GM18867 (cell line): ENCODE results near the gene PRR5L.

Source experiments
- ATAC-seq: cut with Tn5 transposase; IDR thresholded peaks from one replicate; pipeline ENCODE4 v1.9.1; 2021; ENCODE audit warnings: mild to moderate bottlenecking, moderate library complexity; ENCODE audit not compliant: unreplicated experiment

Gene PRR5L

DNA sequence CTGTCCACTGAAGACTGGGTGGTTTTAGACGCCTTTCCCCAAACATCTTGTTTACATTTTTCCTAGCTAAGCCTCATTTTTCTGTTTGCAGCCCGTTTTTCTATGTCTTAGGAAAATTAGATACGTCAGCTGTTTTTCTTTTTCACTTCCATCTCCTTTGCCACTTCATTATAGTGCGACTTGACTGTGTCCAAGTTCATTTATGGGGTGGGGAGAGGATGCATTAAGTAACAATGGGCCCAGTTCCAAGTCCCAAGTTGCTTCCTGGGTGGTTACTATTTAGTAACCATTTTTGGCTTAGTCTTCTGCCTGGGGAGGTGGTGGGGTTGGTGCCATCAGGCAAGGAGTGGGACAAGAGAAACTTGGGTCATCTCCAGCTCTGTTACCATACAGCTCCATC, 131.0 kb downstream of the PRR5L start:
- no peak for ATAC-seq

DNA sequence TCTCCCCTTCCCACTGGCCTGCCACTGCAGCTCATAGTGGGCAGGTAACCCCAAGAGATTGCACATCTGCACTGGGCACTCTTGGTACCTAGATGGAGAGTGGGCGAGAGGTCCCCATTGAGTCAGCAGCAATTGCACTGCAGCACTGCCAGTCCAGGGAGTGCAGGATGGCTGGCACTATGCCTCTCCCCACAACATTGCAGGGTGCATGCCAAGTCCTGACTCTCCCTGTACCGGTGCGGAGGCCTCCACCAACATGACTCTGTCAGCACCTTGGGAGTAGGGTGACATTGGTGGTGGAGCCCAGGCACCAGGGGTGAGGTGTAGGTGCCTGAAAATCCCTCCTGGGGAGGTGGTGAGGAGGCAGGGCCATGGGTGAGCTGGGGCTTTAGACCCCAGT, 131.8 kb downstream of the PRR5L start:
- ATAC-seq: no peak

DNA sequence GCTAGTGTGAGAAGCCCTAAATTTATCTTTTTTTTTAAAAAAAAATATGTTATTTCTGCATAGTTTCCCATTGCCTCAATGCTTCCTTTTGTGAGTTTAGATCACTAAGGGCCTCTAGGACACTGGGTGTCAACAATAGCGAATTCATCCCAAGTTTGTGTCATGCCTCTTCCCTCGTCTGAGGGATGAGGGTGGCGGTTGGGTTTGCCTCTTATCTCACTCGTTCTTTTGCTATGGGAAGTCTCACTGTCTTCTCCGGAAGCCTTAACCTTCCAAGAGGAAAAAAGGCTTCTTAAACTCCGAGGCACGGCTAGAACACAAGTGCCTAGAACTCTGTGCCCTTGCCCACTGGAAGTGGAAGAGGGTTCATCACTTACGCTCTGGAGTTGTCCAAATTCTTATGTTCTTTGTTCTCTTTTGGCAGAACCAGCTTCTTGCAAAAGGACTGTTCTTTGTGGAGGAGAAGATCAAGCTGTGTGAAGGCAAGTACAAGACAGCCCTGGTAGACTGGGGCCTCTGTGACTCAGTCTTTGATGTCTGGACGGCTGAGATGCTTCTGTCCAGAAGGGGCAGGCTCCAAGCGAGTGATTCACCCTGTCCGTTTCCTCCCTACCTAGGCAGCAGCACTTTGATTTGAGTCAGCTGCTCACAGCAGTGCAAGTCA, 135.5 kb downstream of the PRR5L start:
- no peak for ATAC-seq

DNA sequence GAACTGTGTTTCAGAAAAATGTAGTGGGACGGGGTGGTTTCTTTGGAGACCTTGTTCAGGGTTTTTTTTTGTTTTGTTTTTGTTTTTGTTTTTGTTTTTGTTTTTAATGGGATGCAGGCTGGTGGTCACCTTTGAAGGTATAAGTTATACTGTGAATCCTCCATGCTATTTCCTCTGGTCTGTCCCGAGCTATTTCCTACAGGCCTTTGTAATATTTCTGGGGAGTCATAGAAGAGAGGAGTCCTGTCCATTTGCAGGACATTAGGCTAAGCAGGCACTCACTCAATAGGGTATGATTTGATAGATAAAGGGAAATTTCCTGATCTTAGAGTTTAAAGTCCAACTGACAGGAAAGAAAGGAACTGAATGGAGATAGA, 136.0 kb downstream of the PRR5L start:
- no peak for ATAC-seq

DNA sequence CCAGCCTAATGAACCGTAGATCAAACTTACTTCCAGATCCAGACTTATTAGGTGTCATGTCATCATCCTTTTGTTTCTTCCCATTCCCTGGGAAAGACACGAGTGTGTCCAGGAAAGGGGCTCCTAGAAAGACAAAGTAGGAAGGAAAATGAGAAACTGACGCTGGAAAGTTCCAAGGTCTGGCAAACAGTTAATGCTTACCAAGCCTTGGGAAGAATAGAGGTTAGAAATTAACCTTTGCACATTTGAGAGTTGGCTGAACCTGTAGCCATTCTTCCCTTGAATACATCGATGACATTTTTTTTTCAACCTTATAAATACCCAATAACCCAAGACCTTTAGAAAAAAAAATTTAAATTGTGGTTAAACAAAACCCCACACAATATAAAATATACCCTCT, 136.7 kb downstream of the PRR5L start:
- no peak for ATAC-seq

DNA sequence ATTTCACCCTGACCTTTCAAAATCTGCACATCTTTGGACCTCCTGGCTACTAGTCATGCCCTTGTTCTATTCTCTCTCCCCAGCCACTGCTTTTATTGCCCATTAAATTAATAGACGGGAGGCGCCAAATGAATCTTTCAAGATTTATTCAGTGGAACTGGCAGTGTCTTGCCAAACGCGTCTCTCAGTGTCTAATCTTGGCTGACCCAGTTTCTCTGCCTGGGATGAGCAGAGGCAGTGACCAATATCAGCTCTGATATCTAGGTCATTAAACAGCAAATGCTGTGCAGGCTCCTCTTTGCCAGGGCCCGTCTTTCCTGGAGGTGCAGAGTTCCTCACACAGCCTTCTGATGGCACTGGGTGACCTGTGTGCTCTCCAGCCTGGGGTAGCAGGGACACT, 140.0 kb downstream of the PRR5L start:
- no peak for ATAC-seq

DNA sequence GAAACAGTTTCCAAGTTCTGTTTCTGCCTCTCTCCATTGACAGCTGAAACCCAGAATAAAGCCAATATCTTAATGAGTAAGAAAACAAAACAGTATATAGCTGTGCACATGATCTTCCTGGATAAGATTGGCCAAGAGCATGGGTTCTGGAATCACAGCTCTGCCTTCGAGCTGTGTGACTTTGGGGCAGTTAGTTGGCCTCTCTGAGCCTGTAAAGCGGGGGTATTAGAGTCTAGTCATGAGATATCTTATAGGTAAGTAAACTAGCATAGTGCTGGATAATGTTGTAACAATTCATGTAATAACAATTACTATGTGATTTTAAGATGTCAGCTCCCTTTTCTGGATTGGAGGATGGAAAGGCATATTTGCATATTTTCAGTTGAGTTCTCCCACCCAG, 140.5 kb downstream of the PRR5L start:
- ATAC-seq: no peak

DNA sequence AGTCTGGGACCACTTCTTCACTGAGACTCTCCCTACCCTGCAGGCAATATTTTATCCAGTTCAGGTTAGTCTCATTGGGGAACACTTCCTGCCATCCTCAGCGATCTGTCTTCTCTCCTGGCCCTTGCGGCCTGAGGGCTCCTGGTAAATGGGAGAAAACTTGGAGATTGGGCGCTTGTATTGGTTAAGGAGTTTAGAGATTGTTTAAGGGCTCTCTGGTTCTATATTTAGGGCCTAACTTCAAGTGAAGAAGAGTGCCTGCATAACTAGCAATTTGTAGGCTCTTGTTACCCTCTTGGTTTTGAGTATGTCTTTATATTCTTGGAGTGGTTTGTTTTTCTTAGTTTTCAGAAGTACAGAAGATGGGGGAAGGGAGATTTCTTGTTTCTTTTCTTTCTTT, 141.3 kb downstream of the PRR5L start:
- ATAC-seq: no peak

DNA sequence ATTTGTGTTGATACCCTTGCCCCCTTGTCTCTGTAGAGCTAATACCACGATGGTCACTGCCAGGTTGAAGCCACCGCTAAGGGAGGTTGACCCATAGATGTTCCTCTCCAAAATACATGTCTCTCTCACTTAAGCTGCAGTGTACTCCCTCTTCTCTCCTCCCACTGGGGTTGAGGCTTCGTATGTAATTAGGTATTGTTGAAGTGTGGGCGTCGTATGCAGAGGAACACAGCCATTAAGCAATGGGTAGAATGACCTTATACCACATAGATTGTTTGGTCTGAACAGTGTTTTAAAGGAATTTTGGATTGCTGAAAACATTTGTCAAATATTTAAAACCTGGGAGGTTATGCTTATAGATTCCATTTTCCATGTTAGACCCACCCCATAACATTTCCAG, 142.0 kb downstream of the PRR5L start:
- no peak for ATAC-seq

DNA sequence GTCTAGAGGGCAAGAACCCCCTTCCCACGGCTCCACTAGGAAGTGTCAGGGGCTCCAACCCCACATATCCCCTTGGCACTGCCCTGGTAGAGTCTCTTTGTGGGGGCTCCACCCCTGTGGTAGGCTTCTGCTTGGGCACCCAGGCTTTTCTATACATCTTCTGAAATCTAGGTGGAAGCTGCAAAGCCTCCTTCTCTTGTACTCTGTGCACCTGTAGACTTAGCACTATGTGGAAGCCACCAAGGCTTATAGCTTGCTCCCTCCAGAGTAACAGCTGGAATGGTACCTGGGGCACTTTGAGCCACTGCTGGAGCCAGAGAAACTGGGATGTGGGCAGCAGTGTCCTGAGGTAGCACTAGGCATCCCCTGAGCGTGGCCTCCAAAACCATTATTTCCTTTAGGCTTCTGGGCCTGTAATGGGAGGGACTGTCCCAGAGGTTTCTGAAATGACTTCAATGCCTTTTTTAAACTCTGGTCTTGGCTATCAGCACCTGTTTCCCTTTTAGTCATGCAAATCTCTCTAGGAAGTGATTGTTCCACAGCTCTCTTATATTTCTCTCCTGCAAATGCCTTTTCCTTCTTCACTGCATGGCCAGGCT, 145.6 kb downstream of the PRR5L start:
- ATAC-seq: peak; percentile 85

DNA sequence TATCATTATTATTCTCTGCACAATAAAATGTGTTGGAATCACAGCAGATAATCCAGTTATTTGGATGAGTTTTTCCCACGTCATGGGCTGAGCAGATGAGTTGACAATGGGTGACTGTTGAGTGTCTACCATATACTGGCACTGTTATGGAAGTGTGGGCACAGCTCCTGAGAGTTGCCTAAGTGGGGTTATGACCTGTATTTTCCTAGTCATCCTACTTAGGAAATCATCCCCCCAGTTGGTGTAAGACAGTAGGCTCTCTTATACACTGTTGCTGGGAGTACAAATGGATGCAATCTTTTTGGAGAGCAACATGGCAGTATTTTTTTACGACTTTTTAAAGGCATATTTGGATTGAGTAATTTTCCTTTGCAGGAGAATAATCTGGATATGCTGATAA, 147.6 kb downstream of the PRR5L start:
- no peak for ATAC-seq

DNA sequence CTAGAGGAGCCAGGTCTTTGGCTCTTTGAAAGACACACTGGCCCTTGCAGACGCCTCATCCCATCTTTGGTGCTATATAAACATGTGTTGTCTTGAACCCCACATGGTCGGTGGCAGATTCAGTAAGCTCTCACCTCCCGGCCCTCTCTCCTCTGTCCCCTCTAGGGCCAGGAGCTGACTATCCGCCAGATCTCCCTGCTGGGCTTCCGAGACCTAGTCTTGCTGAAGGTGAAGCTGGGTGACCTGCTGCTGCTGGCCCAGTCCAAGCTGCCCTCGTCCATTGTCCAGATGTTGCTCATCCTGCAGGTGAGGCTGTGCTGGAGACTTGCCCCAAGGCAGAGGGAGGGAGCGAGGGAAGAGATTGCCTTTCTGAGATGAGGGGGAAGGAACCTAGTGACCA, 150.0 kb downstream of the PRR5L start:
- ATAC-seq: no peak

DNA sequence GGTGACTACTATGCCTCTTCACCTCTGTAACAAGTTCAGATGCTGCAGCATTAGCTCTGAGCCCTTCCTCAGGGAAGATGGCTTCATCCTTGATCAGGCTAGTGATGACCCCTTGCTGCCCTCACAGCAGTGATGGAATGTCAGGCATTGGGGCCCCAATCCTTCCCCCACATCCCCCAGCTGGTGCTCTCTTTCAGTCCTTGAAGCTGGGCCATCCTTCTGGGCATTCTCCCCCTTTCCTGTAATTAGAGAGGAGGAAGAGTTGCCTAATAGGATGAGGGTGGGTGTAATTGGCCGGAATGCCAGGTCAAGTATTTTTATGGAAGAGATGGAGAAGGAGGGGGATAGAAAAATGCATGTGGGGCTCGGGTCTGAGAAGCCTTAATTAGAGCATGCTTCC, 151.4 kb downstream of the PRR5L start:
- no peak for ATAC-seq

DNA sequence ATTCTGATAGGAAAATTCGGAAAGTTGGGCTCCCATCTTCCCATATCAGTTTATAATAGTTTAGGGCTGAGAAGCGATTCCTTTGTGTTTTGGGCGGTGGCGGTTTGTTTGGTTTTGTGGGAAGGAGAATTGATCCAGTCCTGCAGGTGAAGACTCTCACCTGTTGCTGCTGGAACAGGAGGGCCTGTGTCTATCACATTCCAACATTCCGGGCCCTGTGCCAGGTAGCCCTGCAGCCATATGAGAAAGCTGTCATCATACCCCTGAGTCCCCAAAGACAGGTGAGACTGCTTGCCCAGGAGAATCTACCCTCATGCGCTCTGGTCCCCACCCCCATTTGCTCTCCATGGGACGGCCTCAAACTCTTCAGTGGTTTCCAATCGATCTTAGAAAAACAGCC, 151.9 kb downstream of the PRR5L start:
- ATAC-seq: no peak

DNA sequence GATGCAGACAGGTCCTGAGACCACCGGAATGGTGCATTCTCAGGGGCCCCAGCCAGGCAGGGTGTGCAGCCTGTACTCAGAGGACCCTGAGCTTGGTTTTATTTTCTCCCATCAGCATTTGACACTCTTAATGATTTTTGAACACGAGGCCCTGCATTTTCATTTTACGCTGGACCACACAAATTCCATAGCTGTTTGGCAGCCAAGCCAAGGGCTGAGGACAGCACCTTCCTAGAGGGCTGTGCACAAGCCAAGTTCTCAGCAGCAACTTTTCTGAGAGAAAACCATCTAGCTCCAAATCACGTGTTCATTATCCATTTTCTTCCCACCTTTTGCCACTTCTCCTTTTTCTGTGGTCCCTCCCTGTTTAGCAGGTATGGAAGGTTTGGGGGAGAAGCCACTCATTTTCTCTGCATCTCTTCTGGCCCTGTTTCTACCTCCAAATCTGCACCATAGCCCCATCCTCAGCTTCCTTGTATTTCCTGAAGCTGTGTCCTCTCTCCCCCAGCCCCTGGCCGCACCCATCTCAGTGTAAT, 153.5 kb downstream of the PRR5L start:
- no peak for ATAC-seq

DNA sequence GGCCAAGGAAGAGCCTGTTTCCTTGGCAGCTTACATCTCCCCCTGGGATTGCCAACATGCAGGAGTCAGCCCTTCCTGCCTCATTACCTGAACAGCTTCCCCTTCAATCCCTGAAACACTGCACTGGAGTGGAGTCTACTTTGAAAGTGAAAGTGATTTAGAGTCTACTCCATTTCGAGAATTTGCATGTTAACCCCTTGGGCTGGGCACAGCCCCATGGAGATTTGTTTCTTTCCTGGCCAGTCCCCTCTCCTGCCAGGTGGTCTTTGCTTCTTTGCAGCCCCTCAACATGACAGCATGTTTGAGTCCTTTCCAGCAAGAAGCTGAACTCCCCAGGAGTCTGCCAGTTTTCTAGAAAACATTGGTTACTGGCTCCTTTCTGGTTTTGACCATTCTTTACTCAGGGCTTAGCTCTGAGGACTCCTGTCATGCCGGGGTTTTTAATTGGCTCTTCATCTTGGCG, 154.1 kb downstream of the PRR5L start:
- peak; percentile 60 for ATAC-seq

DNA sequence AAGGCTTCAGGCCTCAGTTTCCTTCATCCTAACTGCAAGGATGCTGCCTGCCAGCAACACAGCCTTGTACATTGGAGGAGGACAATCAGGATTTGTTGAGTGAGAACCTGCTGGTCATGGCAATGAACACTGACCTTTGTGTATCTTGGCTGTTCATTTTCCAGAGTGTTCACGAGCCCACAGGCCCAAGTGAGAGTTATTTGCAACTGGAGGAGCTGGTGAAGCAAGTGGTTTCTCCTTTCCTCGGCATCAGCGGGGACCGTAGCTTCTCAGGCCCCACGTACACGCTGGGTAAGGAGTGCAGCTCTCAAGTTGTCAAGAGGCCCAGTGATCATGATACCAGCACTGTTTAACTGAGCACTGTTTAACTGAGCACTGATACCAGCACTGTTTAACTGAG, 155.0 kb downstream of the PRR5L start:
- ATAC-seq: no peak

DNA sequence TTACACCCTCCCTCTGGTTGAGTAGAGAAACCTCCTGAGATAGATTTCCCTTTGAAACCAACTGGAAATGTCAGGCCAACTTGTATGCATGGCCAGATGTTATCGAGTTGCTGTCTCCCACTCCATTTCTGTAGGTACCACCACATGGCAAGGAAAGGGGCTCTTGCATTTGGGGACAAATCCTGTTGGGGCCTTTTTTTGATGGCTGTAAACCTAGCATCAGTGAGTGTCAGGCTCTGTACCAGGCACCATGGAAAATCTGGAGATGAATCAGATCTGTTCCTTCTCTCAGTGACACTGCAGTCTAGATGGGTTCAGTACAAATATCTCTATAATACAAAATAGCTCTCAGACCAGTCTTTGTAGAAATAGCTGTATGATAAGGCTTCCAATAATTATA, 155.6 kb downstream of the PRR5L start:
- ATAC-seq: no peak

DNA sequence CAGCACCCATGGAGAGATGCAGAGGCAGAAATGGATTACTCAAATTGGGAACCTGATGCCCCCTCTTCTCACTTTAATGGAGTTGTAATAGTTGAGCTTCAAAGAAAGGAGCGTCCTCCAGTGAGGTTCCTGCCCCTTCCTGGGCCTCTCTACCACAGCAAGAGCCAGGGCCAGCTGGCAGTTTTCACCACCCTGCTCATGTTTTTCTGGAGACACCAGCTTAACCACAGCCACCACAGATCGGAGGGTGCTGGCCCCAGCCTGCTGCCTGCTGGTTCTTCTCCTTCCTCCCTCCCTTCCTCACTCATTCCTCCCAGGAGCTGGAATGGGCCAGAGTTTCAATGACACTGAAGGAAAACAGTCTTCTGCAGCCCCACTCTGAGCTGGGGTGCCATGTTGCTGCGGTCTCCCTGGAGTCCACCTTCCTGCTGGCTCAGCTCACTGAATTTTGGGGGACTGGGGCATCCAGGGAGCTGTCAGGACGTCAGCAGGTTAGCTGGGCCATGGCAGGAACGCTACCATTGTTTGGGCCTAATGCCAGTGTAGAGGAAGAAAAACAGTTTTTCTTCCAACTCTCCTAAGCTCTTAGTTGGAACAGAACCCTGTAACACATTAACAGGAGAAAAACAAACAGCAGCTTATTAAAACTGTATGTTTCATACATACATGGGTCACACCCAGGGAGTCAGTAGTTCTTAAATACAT, 156.3 kb downstream of the PRR5L start:
- no peak for ATAC-seq

DNA sequence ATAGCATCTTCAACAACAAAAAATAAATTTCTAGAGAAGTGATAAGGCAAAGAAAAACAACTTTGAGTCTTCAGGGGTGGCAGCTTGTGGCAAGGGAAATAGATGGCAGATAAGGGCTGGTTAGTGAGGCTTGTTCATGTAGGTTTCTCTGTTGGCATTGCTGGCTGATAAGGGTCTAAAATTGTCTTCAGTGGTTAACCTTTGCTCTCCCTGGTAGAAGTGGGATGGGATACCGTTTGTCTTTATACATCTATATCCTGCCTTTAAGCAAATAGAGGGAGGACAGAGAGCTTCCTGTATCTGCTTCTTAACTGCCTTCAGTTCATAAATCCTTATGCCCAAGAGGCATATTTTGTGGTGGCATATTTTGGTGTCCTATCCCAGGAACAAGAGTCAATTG, 156.9 kb downstream of the PRR5L start:
- ATAC-seq: no peak

DNA sequence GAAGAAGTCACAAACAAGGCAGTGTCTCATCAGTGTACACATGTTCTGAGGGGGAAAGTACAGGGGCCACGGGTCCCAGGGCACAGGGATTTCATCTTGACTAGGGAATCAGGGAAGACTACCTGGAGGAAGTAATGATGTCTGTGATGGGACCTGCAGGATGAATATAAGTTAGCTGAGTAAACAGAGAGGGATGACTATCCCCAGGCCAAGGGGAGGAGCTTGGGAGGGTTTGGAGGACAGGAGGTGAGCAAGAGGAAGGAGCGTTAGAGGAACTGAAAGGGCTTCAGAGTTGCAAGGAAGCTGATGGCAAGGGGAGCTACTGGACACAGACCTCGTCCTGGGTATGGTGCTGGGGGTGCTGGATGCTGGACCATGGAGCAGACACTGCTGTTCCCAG, 157.6 kb downstream of the PRR5L start:
- no peak for ATAC-seq

DNA sequence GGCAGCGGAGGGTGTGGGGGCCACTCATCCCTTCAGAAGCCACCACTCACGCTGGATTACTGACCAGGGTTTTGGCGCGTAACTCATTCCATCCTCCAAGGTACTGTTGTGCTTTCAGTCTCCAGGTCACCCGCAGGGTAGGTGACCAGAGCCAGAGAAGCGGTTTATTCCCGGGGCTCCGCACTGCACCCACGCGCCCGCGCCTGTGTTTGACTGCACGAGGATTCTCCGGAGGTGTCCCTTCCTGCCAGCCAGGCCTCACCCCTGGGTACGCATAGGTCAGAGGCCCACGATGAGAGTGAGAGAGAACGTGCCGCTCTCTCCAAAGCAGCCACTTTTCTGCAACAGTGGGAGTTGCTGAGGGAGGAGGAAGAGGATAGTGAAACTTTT, 158.5 kb downstream of the PRR5L start:
- ATAC-seq: no peak
